ENCODE results near the gene TBC1D3B. TPM values are rescaled to one million over a fixed set of nuclear protein-coding genes. Genes with fewer than 3 reads are reported as not detected.

The TBC1D3B gene
- total RNA-seq, 1 experiment from 2014 or later, result 12.5 TPM

DNA sequence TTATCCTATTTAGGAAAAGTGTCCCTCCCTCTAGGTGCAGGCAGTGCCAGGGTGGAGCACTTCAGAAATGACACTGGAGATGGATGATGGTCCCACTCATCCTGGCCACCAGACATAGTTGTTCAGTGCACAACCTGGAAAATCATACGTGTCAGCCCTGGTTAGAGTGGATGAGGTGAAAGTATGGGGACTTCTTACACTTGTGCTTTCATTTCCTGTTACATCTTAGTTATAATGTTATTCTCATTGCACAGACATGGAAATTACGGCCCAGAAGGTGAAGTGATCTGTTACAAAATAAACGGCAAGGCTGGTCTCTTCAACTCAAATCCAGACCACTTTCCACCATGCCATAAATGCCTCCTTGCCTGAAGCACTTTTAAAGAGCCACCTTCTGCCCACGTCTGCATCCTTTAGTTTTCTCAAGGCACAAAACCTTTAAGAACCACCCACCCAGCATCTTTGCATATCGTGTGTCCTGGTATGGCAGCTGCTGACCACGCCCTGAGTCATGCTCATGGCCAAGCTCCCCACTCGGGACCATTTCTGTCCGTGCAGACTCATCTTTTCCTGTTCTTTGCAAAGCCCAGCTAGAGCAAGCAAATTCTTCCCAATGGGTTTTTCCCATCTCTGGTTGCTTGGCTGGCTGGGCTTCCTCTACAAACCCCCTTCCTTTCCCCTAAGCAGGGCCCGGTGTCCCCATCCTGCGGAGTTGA lies 22.4 kb downstream of the TBC1D3B start:
- ChIA-PET POLR2A (no interaction called here), CTCF (no interaction called here)
- BruUV-seq (replicated peaks), result no TSS peak
- H3K4me3 Mint-ChIP-seq (ENCODE audit: unreplicated experiment), result no peak overlapping the region
- TF ChIP-seq, protein P1, sequence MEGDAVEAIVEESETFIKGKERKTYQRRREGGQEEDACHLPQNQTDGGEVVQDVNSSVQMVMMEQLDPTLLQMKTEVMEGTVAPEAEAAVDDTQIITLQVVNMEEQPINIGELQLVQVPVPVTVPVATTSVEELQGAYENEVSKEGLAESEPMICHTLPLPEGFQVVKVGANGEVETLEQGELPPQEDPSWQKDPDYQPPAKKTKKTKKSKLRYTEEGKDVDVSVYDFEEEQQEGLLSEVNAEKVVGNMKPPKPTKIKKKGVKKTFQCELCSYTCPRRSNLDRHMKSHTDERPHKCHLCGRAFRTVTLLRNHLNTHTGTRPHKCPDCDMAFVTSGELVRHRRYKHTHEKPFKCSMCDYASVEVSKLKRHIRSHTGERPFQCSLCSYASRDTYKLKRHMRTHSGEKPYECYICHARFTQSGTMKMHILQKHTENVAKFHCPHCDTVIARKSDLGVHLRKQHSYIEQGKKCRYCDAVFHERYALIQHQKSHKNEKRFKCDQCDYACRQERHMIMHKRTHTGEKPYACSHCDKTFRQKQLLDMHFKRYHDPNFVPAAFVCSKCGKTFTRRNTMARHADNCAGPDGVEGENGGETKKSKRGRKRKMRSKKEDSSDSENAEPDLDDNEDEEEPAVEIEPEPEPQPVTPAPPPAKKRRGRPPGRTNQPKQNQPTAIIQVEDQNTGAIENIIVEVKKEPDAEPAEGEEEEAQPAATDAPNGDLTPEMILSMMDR (IDR thresholded peaks at IDR 0.05; ENCODE audit: insufficient read depth in 1 of 2, low read depth in 1 of 2, low read length in 1 of 2, severe bottlenecking in 1 of 2, unreplicated experiment in 1 of 2), result no peak
- no peak overlapping the region for H3K4me3 ChIP-seq (ENCODE audit: low read depth, low read length)
- intact Hi-C loops (cut with micrococcal nuclease; ENCODE audit: unreplicated experiment), result no loop called here
- no peak overlapping the region for H3K27ac Mint-ChIP-seq (ENCODE audit: unreplicated experiment)
- no peaks in the 10 kb centered on the region for H3K9me3 Mint-ChIP-seq (ENCODE audit: unreplicated experiment)
- H3K27me3 ChIP-seq (replicated peaks; ENCODE audit: control insufficient read depth, insufficient read depth, low read length), result no peaks in the 10 kb centered on the region
- no peaks in the 10 kb centered on the region for H3K4me1 ChIP-seq
- no peaks in the 10 kb centered on the region for H3K4me1 Mint-ChIP-seq (ENCODE audit: low read depth, unreplicated experiment)
- H3K27me3 Mint-ChIP-seq (ENCODE audit: insufficient read depth, unreplicated experiment), result peaks cover 5% of the 10 kb centered on the region
- DNase-seq, result no peak
- H3K36me3 Mint-ChIP-seq (ENCODE audit: insufficient read depth, unreplicated experiment), result no peaks in the 10 kb centered on the region
- no peaks in the 10 kb centered on the region for H3K36me3 ChIP-seq (ENCODE audit: control insufficient read depth, insufficient read depth, low read length)
- no peaks in the 10 kb centered on the region for H3K9me3 ChIP-seq

DNA sequence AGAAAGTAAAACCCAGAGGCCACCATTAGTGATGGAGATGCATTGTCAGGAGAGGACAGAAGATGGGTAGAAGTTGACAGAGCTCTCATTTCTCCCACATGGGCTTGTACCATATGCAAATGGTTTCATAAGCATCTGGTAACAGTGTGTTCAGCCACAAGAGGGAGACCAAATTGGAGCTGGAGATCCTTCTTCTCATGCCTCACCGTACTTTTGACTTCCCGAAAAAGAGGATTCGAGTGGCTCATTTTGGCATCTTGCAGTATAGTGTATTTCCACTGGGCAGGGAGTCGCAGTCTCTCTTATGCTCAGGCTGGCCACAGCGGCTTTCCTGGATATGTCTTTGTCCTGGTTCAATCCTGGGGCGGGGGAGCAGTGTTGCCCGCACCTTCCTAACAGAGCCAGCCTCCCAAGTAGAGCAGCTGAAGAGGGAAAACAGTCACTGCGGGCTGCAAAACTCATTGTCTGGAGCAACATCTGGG lies 23.8 kb downstream of the TBC1D3B start:
- POLR2A ChIA-PET, result no interaction called here
- Histone ChIP-seq H3K4me3 (ENCODE audit: low read depth, low read length) (no peak overlapping the region), H3K27me3 (replicated peaks; ENCODE audit: control insufficient read depth, insufficient read depth, low read length) (no peaks in the 10 kb centered on the region), H3K4me1 (no peaks in the 10 kb centered on the region), H3K9me3 (no peaks in the 10 kb centered on the region), H3K36me3 (ENCODE audit: control insufficient read depth, insufficient read depth, low read length) (no peaks in the 10 kb centered on the region)
- TF ChIP-seq, protein P1 (IDR thresholded peaks at IDR 0.05; ENCODE audit: insufficient read depth in 1 of 2, low read depth in 1 of 2, low read length in 1 of 2, severe bottlenecking in 1 of 2, unreplicated experiment in 1 of 2), result no peak
- DNase-seq, result no peak
- no peaks in the 10 kb centered on the region for H3K9me3 Mint-ChIP-seq (ENCODE audit: unreplicated experiment)
- no TSS peak for BruUV-seq (replicated peaks)
- no peaks in the 10 kb centered on the region for H3K4me1 Mint-ChIP-seq (ENCODE audit: low read depth, unreplicated experiment)
- H3K27me3 Mint-ChIP-seq (ENCODE audit: insufficient read depth, unreplicated experiment), result peaks cover 7% of the 10 kb centered on the region
- intact Hi-C loops (cut with micrococcal nuclease; ENCODE audit: unreplicated experiment), result no loop called here
- CTCF ChIA-PET, result no interaction called here
- no peak overlapping the region for H3K4me3 Mint-ChIP-seq (ENCODE audit: unreplicated experiment)
- H3K27ac Mint-ChIP-seq (ENCODE audit: unreplicated experiment), result no peak overlapping the region
- no peaks in the 10 kb centered on the region for H3K36me3 Mint-ChIP-seq (ENCODE audit: insufficient read depth, unreplicated experiment)

DNA sequence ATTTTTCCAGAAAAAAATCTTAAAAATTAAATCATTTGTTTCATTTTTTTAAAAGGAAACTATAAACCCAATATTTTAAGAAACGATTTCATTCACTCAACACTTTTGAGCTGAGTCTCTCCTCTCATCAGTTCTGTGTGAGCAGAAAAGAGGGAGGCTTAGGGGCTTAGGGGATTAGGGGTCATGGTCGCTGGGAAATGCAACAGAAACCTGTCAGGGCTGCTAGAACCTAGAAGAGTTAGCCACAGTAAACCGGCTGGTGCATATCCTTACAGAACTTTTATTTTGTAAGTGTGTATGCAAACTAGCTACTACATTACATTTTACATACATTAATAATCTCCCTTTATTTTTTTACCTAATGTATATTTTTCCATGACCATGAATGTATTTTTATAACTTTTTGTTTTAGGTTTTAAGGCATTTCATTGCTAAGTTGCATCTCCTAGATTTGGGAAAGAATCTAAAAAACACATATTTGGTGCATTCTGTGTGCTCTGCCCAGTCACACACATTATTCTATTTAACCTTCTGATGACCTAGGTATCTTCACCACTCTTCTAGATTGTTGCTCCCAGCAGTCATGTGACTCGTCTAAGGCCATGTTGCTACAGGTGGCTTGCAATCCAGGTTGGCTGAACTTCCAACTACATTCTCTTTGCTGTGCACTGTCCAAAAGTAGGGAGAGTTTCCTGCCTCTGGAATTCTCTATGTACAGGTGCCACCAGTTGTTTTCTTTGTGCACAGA lies 24.4 kb downstream of the TBC1D3B start:
- TF ChIP-seq, protein P1 (IDR thresholded peaks at IDR 0.05; ENCODE audit: insufficient read depth in 1 of 2, low read depth in 1 of 2, low read length in 1 of 2, severe bottlenecking in 1 of 2, unreplicated experiment in 1 of 2), result no peak
- no peak overlapping the region for H3K27ac Mint-ChIP-seq (ENCODE audit: unreplicated experiment)
- ChIA-PET POLR2A (no interaction called here), CTCF (no interaction called here)
- no peak overlapping the region for H3K4me3 ChIP-seq (ENCODE audit: low read depth, low read length)
- H3K27me3 ChIP-seq (replicated peaks; ENCODE audit: control insufficient read depth, insufficient read depth, low read length), result no peaks in the 10 kb centered on the region
- H3K9me3 Mint-ChIP-seq (ENCODE audit: unreplicated experiment), result no peaks in the 10 kb centered on the region
- H3K4me1 Mint-ChIP-seq (ENCODE audit: low read depth, unreplicated experiment), result no peaks in the 10 kb centered on the region
- no peaks in the 10 kb centered on the region for H3K36me3 Mint-ChIP-seq (ENCODE audit: insufficient read depth, unreplicated experiment)
- BruUV-seq (replicated peaks), result no TSS peak
- no peaks in the 10 kb centered on the region for H3K9me3 ChIP-seq
- H3K27me3 Mint-ChIP-seq (ENCODE audit: insufficient read depth, unreplicated experiment), result peaks cover 7% of the 10 kb centered on the region
- no peak for DNase-seq
- H3K4me1 ChIP-seq, result no peaks in the 10 kb centered on the region
- H3K4me3 Mint-ChIP-seq (ENCODE audit: unreplicated experiment), result no peak overlapping the region
- intact Hi-C loops (cut with micrococcal nuclease; ENCODE audit: unreplicated experiment), result no loop called here
- H3K36me3 ChIP-seq (ENCODE audit: control insufficient read depth, insufficient read depth, low read length), result no peaks in the 10 kb centered on the region
